WI38 (cell line): ENCODE measurements around the gene MFAP5.

Experiments used
- H3K4me3 ChIP-seq: 2 replicates; pipeline ENCODE4 v1.5.1; 2011; ENCODE audit warnings: low read depth, mild to moderate bottlenecking, control low read depth, low read length
- TF ChIP-seq, protein P1 (sequence below): IDR thresholded peaks from 2 replicates; pipeline ENCODE4 v1.5.1; 2012; ENCODE audit warnings: low read depth, mild to moderate bottlenecking, control low read depth, low read length

Gene MFAP5, protein sequence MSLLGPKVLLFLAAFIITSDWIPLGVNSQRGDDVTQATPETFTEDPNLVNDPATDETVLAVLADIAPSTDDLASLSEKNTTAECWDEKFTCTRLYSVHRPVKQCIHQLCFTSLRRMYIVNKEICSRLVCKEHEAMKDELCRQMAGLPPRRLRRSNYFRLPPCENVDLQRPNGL

DNA sequence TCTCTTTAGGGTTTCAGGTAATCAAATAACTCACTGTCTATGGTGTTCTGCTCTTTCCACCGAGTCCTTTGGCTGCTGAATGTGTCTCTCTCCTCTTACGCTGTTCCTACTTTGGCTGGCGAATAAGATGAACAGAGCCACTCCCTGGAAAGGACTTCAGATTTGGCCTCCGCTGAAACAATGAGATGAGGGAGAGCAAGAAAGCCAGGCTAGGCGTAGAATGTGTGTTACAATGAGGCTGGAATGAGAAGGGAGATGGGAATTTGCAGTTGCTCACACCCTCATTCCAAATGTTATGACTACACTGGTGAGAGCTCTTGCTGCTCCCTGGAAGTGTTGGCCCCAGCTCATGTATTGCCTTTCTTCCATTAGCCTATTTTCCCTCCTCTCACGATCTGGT, at the start of gene MFAP5:
Gene MFAP5 (minus strand): TSS at position 234 of the 400 bp plus-strand sequence. CDS start 722 bp downstream, outside the sequence.
- TF ChIP-seq, protein P1, sequence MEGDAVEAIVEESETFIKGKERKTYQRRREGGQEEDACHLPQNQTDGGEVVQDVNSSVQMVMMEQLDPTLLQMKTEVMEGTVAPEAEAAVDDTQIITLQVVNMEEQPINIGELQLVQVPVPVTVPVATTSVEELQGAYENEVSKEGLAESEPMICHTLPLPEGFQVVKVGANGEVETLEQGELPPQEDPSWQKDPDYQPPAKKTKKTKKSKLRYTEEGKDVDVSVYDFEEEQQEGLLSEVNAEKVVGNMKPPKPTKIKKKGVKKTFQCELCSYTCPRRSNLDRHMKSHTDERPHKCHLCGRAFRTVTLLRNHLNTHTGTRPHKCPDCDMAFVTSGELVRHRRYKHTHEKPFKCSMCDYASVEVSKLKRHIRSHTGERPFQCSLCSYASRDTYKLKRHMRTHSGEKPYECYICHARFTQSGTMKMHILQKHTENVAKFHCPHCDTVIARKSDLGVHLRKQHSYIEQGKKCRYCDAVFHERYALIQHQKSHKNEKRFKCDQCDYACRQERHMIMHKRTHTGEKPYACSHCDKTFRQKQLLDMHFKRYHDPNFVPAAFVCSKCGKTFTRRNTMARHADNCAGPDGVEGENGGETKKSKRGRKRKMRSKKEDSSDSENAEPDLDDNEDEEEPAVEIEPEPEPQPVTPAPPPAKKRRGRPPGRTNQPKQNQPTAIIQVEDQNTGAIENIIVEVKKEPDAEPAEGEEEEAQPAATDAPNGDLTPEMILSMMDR = no peak

DNA sequence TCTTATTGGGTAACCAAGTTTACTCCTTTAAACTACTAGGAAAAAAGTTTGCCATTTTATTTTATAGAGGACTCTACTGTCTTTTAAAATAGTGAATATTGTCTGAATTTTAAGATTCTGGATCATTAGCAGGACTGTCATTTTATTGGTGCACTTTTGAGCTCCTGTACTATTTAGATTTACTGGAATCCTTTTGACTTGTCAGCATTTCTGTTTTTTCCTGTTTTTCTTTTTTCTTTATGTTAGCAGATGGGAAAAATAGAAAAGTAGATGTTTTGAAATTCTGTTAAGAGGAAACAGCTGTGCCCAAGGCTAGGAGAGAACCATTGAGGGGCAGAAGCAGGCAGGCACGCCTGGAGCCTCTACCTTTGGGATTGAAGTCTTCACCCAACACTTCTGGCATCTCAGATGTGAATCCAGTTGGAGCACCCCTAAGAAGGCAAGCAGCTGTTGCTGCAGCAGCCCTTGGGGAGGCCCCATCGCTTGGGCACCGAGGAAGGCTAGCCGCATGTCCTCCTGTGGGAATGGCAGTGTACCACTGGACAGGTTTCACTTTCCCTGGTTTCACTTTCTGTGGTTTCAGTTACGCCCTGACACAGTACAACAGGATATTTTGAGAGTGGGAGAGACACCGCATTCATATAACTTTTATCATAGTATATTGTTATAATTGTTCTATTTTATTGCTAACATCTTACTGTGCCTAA, 46.7 kb upstream of the MFAP5 start:
- TF ChIP-seq, protein P1 = no peak
- no peak overlapping the region for H3K4me3 ChIP-seq

More for the DNA sequence above, at the start of gene MFAP5:
- no peak within 1 kb of the TSS for H3K4me3 ChIP-seq

DNA sequence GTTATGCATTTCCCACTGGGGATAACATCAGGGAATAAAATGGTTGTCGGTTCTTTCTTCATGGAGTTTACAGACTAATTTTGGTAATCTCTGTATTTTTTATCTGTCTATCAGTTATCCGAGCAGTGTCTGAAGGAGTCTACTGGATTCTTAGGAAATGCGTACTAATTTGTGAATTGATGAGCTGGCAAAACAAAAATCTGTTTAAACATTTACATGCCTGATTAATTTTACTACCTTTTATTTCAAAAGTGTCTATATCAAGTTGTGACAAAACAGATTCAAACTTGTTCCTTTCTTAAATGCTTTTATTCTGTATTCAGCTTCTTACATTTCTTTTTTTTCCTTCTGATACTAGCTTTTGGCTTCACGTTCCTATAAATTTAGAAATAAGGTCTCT, 39.5 kb upstream of the MFAP5 start:
- TF ChIP-seq, protein P1 = no peak
- no peak overlapping the region for H3K4me3 ChIP-seq

DNA sequence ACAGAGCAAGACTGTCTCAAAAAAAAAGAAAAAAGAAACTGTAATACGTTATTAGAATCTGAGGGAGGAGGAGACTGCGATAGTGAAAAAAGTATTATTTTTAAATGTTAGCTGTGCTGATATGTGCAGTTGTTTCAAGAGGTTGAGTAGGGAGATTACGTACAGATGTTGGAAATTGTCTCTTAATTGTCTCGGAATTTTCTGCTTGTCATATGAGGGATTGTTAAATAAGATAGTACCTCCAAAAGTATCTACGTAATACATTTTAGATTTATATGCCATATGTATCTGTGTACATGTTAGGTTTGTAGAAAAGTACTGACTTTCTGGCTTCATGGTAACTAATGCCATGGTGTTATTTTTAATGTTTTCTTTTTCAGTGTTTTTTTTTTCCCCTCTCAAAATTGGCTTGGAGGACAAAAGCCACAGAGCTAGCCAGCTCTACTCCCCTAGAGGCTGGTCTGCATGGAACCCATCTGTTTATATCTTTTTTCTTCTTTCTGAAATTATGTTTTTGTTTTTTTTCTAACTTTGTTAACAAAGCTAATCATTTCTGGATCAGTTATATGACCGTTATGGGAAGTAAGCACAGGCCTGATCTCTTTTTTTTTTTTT, 38.5 kb upstream of the MFAP5 start:
- H3K4me3 ChIP-seq = no peak overlapping the region
- TF ChIP-seq, protein P1 = no peak

DNA sequence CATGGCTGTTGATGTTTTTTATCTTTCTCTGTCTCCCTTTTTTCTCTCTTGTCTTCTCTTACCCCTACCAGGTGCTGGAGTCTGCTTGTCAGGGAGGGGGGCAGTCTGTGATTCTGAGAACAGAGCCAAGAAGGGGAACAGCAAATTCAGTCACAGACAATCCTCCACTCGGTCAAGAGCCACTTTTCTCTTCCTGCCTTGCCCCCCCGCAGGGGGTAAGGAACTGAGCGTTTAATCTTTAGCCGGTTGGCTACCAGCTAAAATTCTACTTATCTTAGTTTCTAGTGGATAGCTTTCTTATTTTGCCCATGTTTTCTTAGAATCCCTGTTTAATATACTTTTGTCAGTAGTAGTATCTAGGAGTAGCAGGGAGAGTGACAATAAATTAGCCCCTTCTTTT, 37.1 kb upstream of the MFAP5 start:
- TF ChIP-seq, protein P1 = no peak
- no peak overlapping the region for H3K4me3 ChIP-seq

DNA sequence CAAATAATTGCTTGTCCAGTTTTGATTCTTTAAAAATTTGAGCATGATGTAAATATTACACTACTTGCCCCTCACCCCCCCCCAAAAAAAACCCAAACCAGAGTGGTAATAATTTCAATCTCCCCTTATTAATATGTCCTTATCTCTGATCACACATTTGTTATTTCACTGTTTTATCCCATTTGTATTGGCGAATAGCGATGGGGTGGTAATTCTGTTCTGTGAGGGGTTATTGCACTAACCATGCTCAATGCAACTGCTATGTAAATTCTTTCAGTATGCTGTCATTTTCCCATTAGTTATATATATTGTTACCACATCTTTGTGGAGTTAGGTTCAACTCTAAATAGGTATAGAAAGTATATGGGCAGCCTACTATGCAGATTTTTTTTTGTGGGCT, 36.3 kb upstream of the MFAP5 start:
- H3K4me3 ChIP-seq = peak overlapping the region; percentile 82
- TF ChIP-seq, protein P1 = no peak
